AG04450 (cell line): ENCODE results near the gene CELA2B. TPM values are rescaled to one million over a fixed set of nuclear protein-coding genes. Genes with fewer than 3 reads are reported as not detected.

ENCODE experiments used
- CTCF ChIA-PET: fragments of 300-600, 350-600 bp; formaldehyde crosslinking; extraction: SDS; loops from one replicate; lab custom pipeline; 2022; ENCODE audit warnings: antibody characterized with exemption, inconsistent platforms; lab: Charles Lee
- POLR2A ChIA-PET: fragments of 350-600 bp; formaldehyde crosslinking; extraction: SDS; loops from one replicate; lab custom pipeline; 2021; ENCODE audit warnings: antibody characterized with exemption, inconsistent platforms; lab: Yijun Ruan, JAX
- DNase-seq: peaks from one replicate; pipeline ENCODE4 v3.0.0-alpha.2; 2011; ENCODE audit warnings: low read depth, low spot score
- H3K27ac ChIP-seq: one replicate; pipeline ENCODE4 v1.5.1; 2012; ENCODE audit warnings: low read depth, low read length, control low read depth
- H3K27me3 ChIP-seq: one replicate; pipeline ENCODE4 v1.6.0; 2012; ENCODE audit warnings: low read length; ENCODE audit not compliant: control insufficient read depth, insufficient read depth
- H3K4me3 ChIP-seq: 2 replicates; pipeline ENCODE4 v1.5.1; 2011; ENCODE audit warnings: mild to moderate bottlenecking, low read depth, low read length, control low read depth
- H3K9me3 ChIP-seq: 2 replicates; pipeline ENCODE4 v1.5.1; 2012; ENCODE audit warnings: low read length; ENCODE audit not compliant: control insufficient read depth, insufficient read depth
- polyA plus RNA-seq: library from polyadenylated mRNA; depleted of rRNA; stranded (reverse); fragments of >200 nt; gene quantifications from 2 replicates; pipeline ENCODE4 v1.2.3, GENCODE V29; 2011; rRNA removed
- TF ChIP-seq, protein P1 (sequence below): IDR thresholded peaks from 2 replicates; pipeline ENCODE4 v1.5.1; 2011; ENCODE audit warnings: low read depth, low read length, control low read depth, inconsistent platforms

CELA2B gene
- polyA plus RNA-seq, 1 experiment = not detected

DNA sequence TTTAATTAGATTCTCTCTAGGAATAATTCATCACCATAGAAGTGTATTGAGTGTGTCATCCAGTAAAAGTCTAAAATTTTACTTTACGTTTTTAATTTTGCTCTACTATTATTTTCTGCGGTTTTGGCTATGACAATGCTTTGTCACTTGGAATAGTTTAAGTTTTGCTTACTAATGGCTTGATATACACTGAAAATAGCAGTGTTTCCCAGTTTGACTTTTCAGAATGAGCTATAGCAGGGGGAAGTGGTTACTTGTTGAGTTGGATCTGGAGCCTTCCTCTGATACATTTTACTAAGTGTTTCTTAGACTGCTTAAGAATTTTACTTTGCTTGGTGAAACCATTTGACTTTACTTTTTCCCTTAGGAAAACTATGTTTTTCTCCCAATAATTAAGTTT lies 55.8 kb downstream of the CELA2B start:
- Histone ChIP-seq H3K9me3 (peaks cover 4% of the 10 kb centered on the region; the same call in 1 of the 2 replicates), H3K27ac (no peak overlapping the region), H3K4me3 (no peak overlapping the region), H3K27me3 (no peaks in the 10 kb centered on the region)
- TF ChIP-seq, protein P1, sequence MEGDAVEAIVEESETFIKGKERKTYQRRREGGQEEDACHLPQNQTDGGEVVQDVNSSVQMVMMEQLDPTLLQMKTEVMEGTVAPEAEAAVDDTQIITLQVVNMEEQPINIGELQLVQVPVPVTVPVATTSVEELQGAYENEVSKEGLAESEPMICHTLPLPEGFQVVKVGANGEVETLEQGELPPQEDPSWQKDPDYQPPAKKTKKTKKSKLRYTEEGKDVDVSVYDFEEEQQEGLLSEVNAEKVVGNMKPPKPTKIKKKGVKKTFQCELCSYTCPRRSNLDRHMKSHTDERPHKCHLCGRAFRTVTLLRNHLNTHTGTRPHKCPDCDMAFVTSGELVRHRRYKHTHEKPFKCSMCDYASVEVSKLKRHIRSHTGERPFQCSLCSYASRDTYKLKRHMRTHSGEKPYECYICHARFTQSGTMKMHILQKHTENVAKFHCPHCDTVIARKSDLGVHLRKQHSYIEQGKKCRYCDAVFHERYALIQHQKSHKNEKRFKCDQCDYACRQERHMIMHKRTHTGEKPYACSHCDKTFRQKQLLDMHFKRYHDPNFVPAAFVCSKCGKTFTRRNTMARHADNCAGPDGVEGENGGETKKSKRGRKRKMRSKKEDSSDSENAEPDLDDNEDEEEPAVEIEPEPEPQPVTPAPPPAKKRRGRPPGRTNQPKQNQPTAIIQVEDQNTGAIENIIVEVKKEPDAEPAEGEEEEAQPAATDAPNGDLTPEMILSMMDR = no peak
- ChIA-PET POLR2A (no interaction called here), CTCF (no interaction called here)
- DNase-seq = no peak

DNA sequence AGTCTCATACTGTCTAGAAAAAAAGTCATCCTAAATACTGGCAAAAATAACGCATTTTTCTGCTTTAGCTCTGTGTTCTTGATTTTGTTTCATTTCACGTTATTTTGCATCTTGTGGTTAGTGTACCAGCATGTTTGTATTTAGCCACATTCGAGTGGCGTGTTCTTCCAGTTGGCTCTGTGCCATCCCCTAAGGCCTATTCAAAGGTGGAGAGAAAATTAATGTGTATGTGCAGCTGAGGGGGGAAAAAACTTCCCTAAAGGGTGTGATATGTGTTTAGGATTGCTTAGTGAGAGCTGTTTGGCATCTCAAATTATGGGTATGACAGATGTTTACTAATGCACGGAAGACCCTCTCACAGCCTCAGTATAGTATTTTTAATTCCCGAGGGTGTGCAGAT lies 62.9 kb downstream of the CELA2B start:
- H3K9me3 ChIP-seq = no peaks in the 10 kb centered on the region; the same call in 1 of the 2 replicates
- no peak overlapping the region for H3K4me3 ChIP-seq
- ChIA-PET CTCF (no interaction called here), POLR2A (no interaction called here)
- DNase-seq = no peak
- H3K27ac ChIP-seq = no peak overlapping the region
- H3K27me3 ChIP-seq = no peaks in the 10 kb centered on the region
- TF ChIP-seq, protein P1 = no peak

DNA sequence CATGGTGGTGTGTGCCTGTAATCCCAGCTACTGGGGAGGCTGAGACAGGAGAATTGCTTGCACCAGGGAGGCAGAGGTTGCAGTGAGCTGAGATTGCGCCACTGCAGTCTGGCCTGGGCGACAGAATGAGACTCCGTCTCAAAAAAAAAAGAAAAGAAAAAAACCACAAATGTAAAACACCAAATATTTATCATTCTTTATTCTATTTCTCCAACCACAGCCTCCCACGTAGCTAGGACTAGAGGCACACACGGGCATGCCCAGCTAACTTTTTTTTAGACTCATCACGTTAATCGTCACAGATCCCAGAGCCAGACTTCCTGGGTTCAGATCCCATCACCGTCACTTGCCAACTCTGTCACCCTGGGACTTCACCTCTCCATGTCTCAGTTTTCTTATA lies 64.3 kb downstream of the CELA2B start:
- no peaks in the 10 kb centered on the region for H3K27me3 ChIP-seq
- peak overlapping the region; percentile 11 for H3K27ac ChIP-seq
- DNase-seq = no peak
- POLR2A ChIA-PET = no interaction called here
- TF ChIP-seq, protein P1 = no peak
- no peaks in the 10 kb centered on the region; the same call in 1 of the 2 replicates for H3K9me3 ChIP-seq
- H3K4me3 ChIP-seq = no peak overlapping the region
- CTCF ChIA-PET = interaction anchor here (0.6 kb wide), 1 partner anchor 24 kb away, joined by 3 read pairs; no protein-coding TSS in a partner anchor

Other genes starting within 250 kb of the CELA2B start
- 0.09 and 0.36 TPM in 2 replicates for gene FHAD1, start 228.9 kb upstream of the CELA2B start, polyA plus RNA-seq
- gene EFHD2, start 66.2 kb upstream of the CELA2B start, polyA plus RNA-seq = 30.4 and 35.7 TPM in 2 replicates
- gene CTRC, start 37.7 kb upstream of the CELA2B start, polyA plus RNA-seq = not detected in 2 replicates
- not detected in 2 replicates for gene CELA2A, start 19.4 kb upstream of the CELA2B start, polyA plus RNA-seq
- gene CASP9, start 48.1 kb downstream of the CELA2B start, polyA plus RNA-seq = 10.4 and 10.8 TPM in 2 replicates
- gene DNAJC16, start 50.7 kb downstream of the CELA2B start, polyA plus RNA-seq = 14.0 and 18.4 TPM in 2 replicates
- gene AGMAT, start 108.9 kb downstream of the CELA2B start, polyA plus RNA-seq = 0.68 and 0.74 TPM in 2 replicates
- gene DDI2, start 141.4 kb downstream of the CELA2B start, polyA plus RNA-seq = 7.8 and 8.7 TPM in 2 replicates
- gene PLEKHM2, start 208.2 kb downstream of the CELA2B start, polyA plus RNA-seq = 24.4 and 37.1 TPM in 2 replicates